Stomach (tissue), 4 donors: Measurements from ENCODE around the gene PROCR.

Experiments used
- EP300 ChIP-seq: sonication (generic); formaldehyde crosslinking; IDR thresholded peaks from one replicate; pipeline ENCODE4 v1.6.1; 2017; ENCODE audit warnings: antibody characterized with exemption
- POLR2A ChIP-seq, 4 donors: fragments of 450-650 bp; IDR thresholded peaks; one replicate each; pipeline ENCODE4 v1.6.1; 2016; ENCODE audit warnings: antibody characterized with exemption in 4 of 4, control low read depth in 2 of 4, mild to moderate bottlenecking in 1 of 4, moderate library complexity in 1 of 4
- TF ChIP-seq, protein P1 (sequence below), 7 experiments: fragments of 450-650 bp in 4 of 7; fragments of 200-600 bp in 3 of 7; sonication (generic) in 3 of 7; IDR thresholded peaks; one replicate each; pipeline ENCODE4 v1.5.1; 2016 to 2019; ENCODE audit warnings: antibody characterized with exemption in 7 of 7, control low read depth in 2 of 7, mild to moderate bottlenecking in 1 of 7

- TF ChIP-seq, protein P1, sequence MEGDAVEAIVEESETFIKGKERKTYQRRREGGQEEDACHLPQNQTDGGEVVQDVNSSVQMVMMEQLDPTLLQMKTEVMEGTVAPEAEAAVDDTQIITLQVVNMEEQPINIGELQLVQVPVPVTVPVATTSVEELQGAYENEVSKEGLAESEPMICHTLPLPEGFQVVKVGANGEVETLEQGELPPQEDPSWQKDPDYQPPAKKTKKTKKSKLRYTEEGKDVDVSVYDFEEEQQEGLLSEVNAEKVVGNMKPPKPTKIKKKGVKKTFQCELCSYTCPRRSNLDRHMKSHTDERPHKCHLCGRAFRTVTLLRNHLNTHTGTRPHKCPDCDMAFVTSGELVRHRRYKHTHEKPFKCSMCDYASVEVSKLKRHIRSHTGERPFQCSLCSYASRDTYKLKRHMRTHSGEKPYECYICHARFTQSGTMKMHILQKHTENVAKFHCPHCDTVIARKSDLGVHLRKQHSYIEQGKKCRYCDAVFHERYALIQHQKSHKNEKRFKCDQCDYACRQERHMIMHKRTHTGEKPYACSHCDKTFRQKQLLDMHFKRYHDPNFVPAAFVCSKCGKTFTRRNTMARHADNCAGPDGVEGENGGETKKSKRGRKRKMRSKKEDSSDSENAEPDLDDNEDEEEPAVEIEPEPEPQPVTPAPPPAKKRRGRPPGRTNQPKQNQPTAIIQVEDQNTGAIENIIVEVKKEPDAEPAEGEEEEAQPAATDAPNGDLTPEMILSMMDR (IDR thresholded peaks at IDR 0.05): no peak
- no peak for TF ChIP-seq POLR2A (IDR thresholded peaks at IDR 0.05)
- no peak for TF ChIP-seq EP300
These were observed 1.8 kb downstream of the PROCR start for GRCh38 chr20:35173576-35174192.
